ENCODE results near the gene SKI. TPM values are rescaled to one million over a fixed set of nuclear protein-coding genes. Genes with fewer than 3 reads are reported as not detected.

SKI gene
- total RNA-seq, 1 experiment from 2014 or later: 89.5 TPM

DNA sequence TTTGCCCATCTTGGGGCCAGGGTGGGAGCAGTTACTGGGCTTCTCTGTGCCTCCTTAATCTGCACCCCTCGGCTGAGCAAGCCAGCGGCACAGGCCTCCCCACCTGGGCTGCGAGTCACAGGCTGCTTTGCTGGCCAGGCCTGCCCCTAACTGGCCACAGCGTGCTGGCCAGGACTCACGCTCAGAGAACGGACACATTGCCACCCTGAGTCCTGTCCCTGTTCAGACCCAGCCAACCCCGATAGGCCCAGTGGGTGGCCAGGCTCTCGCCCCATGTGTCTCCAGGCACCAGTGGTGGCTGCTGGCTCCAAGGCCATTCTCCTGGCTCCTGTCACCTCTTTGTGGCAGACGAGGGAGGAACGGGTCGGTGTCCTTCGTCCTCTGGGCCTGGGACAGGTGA is 101.9 kb downstream of the SKI start:
- Histone ChIP-seq H4K8ac (replicated peaks; ENCODE audit: insufficient read length, low read depth, low read length) (no peak overlapping the region), H3K23me2 (ENCODE audit: insufficient read length, low read depth, low read length, poor library complexity, severe bottlenecking) (no peaks in the 10 kb centered on the region), H4K91ac (ENCODE audit: insufficient read length, low read depth, low read length) (no peak overlapping the region), H2BK120ac (ENCODE audit: low read depth, low read length, poor library complexity, severe bottlenecking) (no peak overlapping the region), H3K79me1 (ENCODE audit: insufficient read depth, low read depth, low read length, poor library complexity, severe bottlenecking) (no peaks in the 10 kb centered on the region), H2AK5ac (ENCODE audit: insufficient read length, low read length) (no peak overlapping the region), H2BK20ac (ENCODE audit: low read depth, low read length, poor library complexity, severe bottlenecking) (no peak overlapping the region), H3K56ac (ENCODE audit: insufficient read length, low read depth, low read length) (no peak overlapping the region), H3K4me1 (ENCODE audit: insufficient read depth, low read length) (no peaks in the 10 kb centered on the region), H4K20me1 (ENCODE audit: control insufficient read depth, insufficient read depth, insufficient read length) (no peaks in the 10 kb centered on the region), H3K14ac (ENCODE audit: insufficient read depth, low read length) (no peak overlapping the region; the same call in 1 of the 2 replicates), H3K9ac (ENCODE audit: extremely low read depth, insufficient read length, low read length) (no peak overlapping the region), H2BK5ac (ENCODE audit: insufficient read length, low read length) (no peak overlapping the region), H3K4me2 (ENCODE audit: insufficient read depth, insufficient read length, low read length) (no peak overlapping the region), H3K9me3 (ENCODE audit: control insufficient read depth, low read depth, low read length) (no peaks in the 10 kb centered on the region), H3K27me3 (ENCODE audit: insufficient read depth, low read length) (no peaks in the 10 kb centered on the region), H3K27ac (ENCODE audit: insufficient read length, low read depth, low read length) (no peak overlapping the region), H3K79me2 (ENCODE audit: insufficient read depth, low read length) (no peaks in the 10 kb centered on the region), H3K23ac (ENCODE audit: insufficient read length, low read depth, low read length) (no peak overlapping the region), H3K4ac (ENCODE audit: low read depth, low read length) (no peak overlapping the region), H3T11ph (ENCODE audit: low read length) (no peak overlapping the region), H2BK15ac (ENCODE audit: low read depth, low read length) (no peak overlapping the region), H2AFZ (ENCODE audit: low read length) (no peak overlapping the region), H3K18ac (ENCODE audit: insufficient read length, low read depth, low read length) (no peak overlapping the region), H2BK12ac (ENCODE audit: insufficient read length, low read depth, low read length) (no peak overlapping the region), H4K5ac (ENCODE audit: insufficient read length, low read depth, low read length) (no peak overlapping the region)
- peaks cover 12 to 13% of the 10 kb centered on the region in 2 experiments for H3K9me3 Mint-ChIP-seq
- peaks cover 3% of the 10 kb centered on the region for H3K27me3 Mint-ChIP-seq (ENCODE audit: low read depth)
- no peak for TF ChIP-seq CTCF (conservative IDR thresholded peaks at IDR 0.05)
- DNase-seq: no peak
- WGBS (ENCODE audit: extremely low coverage, insufficient read length, low lambda C conversion rate): no CpG with 5 or more reads among the region's 12 CpGs
- peaks cover 0 to 5% (median 2%) of the 10 kb centered on the region in 3 experiments; a peak in 3 of 7 replicates for H3K36me3 Mint-ChIP-seq (ENCODE audit: insufficient read depth in 1 of 3, low read depth in 3 of 3)
- peaks cover 0 to 2% of the 10 kb centered on the region in 2 experiments; a peak in 1 of 4 replicates for H3K4me1 Mint-ChIP-seq
- no peak overlapping the region for H3K4me3 Mint-ChIP-seq
- no peak overlapping the region for H3K27ac Mint-ChIP-seq
